ENCODE results near the gene SPEF2.

- TF ChIP-seq CTCF (IDR thresholded peaks at IDR 0.05), result no peak
- no peak for TF ChIP-seq REST (IDR thresholded peaks at IDR 0.05; ENCODE audit: insufficient read depth in 1 of 2, low read depth in 2 of 2, low read length in 1 of 2)
- TF ChIP-seq POLR2AphosphoS5 (IDR thresholded peaks at IDR 0.05; ENCODE audit: low read depth, low read length), result no peak
- TF ChIP-seq TCF7L2 (IDR thresholded peaks at IDR 0.05; ENCODE audit: low read depth, low read length), result no peak
- TF ChIP-seq SIN3A (IDR thresholded peaks at IDR 0.05; ENCODE audit: borderline replicate concordance, insufficient read depth, low read depth, low read length), result no peak
Measured at GRCh38 chr5:35671541-35672295, 54.1 kb downstream of the SPEF2 start.
